Sigmoid colon (tissue), 7 donors: ENCODE results near the gene PTPRD. TPM values are rescaled to one million over a fixed set of nuclear protein-coding genes. Genes with fewer than 3 reads are reported as not detected.

ENCODE experiments used
- DNase-seq: peaks from one replicate; pipeline ENCODE4 v3.0.0-alpha.2; 2019
- H3K27ac ChIP-seq, 4 donors: fragments of 200-600 bp; sonication (generic); one replicate each; pipeline ENCODE4 v1.5.1; 2016 to 2019; ENCODE audit warnings: mild to moderate bottlenecking in 1 of 4
- H3K27me3 ChIP-seq, 3 donors: fragments of 200-600 bp; sonication (generic); one replicate each; pipeline ENCODE4 v1.5.1; 2019; ENCODE audit warnings: mild to moderate bottlenecking in 1 of 3
- H3K36me3 ChIP-seq, 4 donors: fragments of 200-600 bp; sonication (generic); one replicate each; pipeline ENCODE4 v1.5.1; 2016 to 2019
- H3K4me1 ChIP-seq, 4 donors: fragments of 200-600 bp; sonication (generic); one replicate each; pipeline ENCODE4 v1.5.1; 2017 to 2019
- H3K4me3 ChIP-seq, 4 donors: fragments of 200-600 bp; sonication (generic); one replicate each; pipeline ENCODE4 v1.5.1; 2017 to 2019; ENCODE audit warnings: mild to moderate bottlenecking in 2 of 4, moderate library complexity in 1 of 4
- H3K9me3 ChIP-seq, 4 donors: fragments of 200-600 bp in 3 of 4; sonication (generic) in 3 of 4; one replicate each; pipeline versions ENCODE4 v1.5.1 to v1.6.1; 2013 to 2019
- CTCF ChIP-seq, 4 experiments: fragments of 450-650 bp in 3 of 4; fragments of 200-600 bp in 1 of 4; IDR thresholded peaks; one replicate each; pipeline ENCODE4 v1.5.1; 2016 to 2019; ENCODE audit warnings: antibody characterized with exemption in 4 of 4, mild to moderate bottlenecking in 3 of 4, moderate library complexity in 2 of 4
- EP300 ChIP-seq, 4 donors: sonication (generic); formaldehyde crosslinking; IDR thresholded peaks; one replicate each; pipeline ENCODE4 v1.6.1; 2017; ENCODE audit warnings: antibody characterized with exemption in 4 of 4
- POLR2A ChIP-seq, 2 donors: fragments of 450-650 bp; IDR thresholded peaks; one replicate each; pipeline ENCODE4 v1.6.1; 2016; ENCODE audit warnings: antibody characterized with exemption in 2 of 2, mild to moderate bottlenecking in 2 of 2, moderate library complexity in 2 of 2
- POLR2AphosphoS5 ChIP-seq, 4 donors: sonication (generic); formaldehyde crosslinking; IDR thresholded peaks; one replicate each; pipeline ENCODE4 v1.6.1; 2017; ENCODE audit warnings: antibody characterized with exemption in 4 of 4
- WGBS, 2 donors: extraction: QIAGEN DNeasy Blood & Tissue Kit; methylation state at CpG; one replicate each; pipeline ENCODE4 v1.1.7; 2013; 5-methylcytosine and 5-hydroxymethylcytosine counted together
- intact Hi-C: fragments of 100-400 bp; cut with DNase I; formaldehyde crosslinking; loops from one replicate; pipeline ENCODE4 v1.15.1; 2023
- polyA plus RNA-seq, 3 donors: library from polyadenylated mRNA; stranded (reverse); fragments of 200-250 nt; gene quantifications; one replicate each; pipeline ENCODE4 v1.2.3, GENCODE V29; 2013
- total RNA-seq, 4 donors: library from RNA; depleted of rRNA; stranded (reverse); fragments of >200 nt; gene quantifications; one replicate each; pipeline ENCODE4 v1.1.0, GENCODE V29; 2016
- donor health status: healthy with polysubstance abuse.
- donor health status: Bipolar disorder and iron deficiency.
- donor health status: healthy.

PTPRD gene
- total and polyA plus RNA-seq, 7 donors = 1.2 to 18.3 (median 6.3) TPM

- intact Hi-C loops = no loop called here
- WGBS, 2 donors = 93 to 94% methylated on average over 1 of the region's 1 CpG
- no peak overlapping the region for H3K4me3 ChIP-seq
These were observed 662.0 kb downstream of the PTPRD start for GRCh38 chr9:9950813-9951212.

GRCh38 chr9:9949978-9950377 is 662.8 kb downstream of the PTPRD start:
- no peak for TF ChIP-seq POLR2AphosphoS5 (IDR thresholded peaks at IDR 0.05)
- no peak for TF ChIP-seq EP300 (IDR thresholded peaks at IDR 0.05)
- TF ChIP-seq POLR2A (IDR thresholded peaks at IDR 0.05) = no peak
- TF ChIP-seq CTCF (IDR thresholded peaks at IDR 0.05) = no peak
- Histone ChIP-seq H3K27me3 (no peaks in the 10 kb centered on the region), H3K4me1 (no peaks in the 10 kb centered on the region), H3K27ac (no peak overlapping the region), H3K9me3 (no peaks in the 10 kb centered on the region), H3K4me3 (no peak overlapping the region), H3K36me3 (no peaks in the 10 kb centered on the region)
- WGBS, 2 donors = 55 to 65% methylated on average over 4 of the region's 4 CpGs
- intact Hi-C loops = no loop called here
- no peak for DNase-seq

More at GRCh38 chr9:9950813-9951212, 662.0 kb downstream of the PTPRD start:
- no peak for TF ChIP-seq POLR2AphosphoS5 (IDR thresholded peaks at IDR 0.05)
- no peak for TF ChIP-seq EP300 (IDR thresholded peaks at IDR 0.05)
- TF ChIP-seq CTCF (IDR thresholded peaks at IDR 0.05) = no peak
- no peak for TF ChIP-seq POLR2A (IDR thresholded peaks at IDR 0.05)
- no peak overlapping the region for H3K27ac ChIP-seq
- DNase-seq = no peak
- no peaks in the 10 kb centered on the region for H3K36me3 ChIP-seq
- no peaks in the 10 kb centered on the region for H3K27me3 ChIP-seq
- H3K9me3 ChIP-seq = no peaks in the 10 kb centered on the region
- no peaks in the 10 kb centered on the region for H3K4me1 ChIP-seq

- H3K36me3 ChIP-seq = no peaks in the 10 kb centered on the region
- H3K27me3 ChIP-seq = no peaks in the 10 kb centered on the region
- no peak overlapping the region for H3K4me3 ChIP-seq
- intact Hi-C loops = no loop called here
- no peak for DNase-seq
- TF ChIP-seq POLR2AphosphoS5 (IDR thresholded peaks at IDR 0.05) (no peak), POLR2A (IDR thresholded peaks at IDR 0.05) (no peak), EP300 (IDR thresholded peaks at IDR 0.05) (no peak), CTCF (IDR thresholded peaks at IDR 0.05) (no peak)
- no peaks in the 10 kb centered on the region for H3K4me1 ChIP-seq
- no peak overlapping the region for H3K27ac ChIP-seq
- H3K9me3 ChIP-seq = no peaks in the 10 kb centered on the region
- WGBS, 2 donors = 44 to 72% methylated on average over 4 of the region's 4 CpGs
These were observed 663.4 kb downstream of the PTPRD start for GRCh38 chr9:9949368-9949767.

GRCh38 chr9:9945966-9946365 is 666.8 kb downstream of the PTPRD start:
- Histone ChIP-seq H3K27ac (no peak overlapping the region), H3K27me3 (no peaks in the 10 kb centered on the region), H3K36me3 (no peaks in the 10 kb centered on the region), H3K4me1 (no peaks in the 10 kb centered on the region), H3K9me3 (no peaks in the 10 kb centered on the region), H3K4me3 (no peak overlapping the region)
- TF ChIP-seq EP300 (IDR thresholded peaks at IDR 0.05) = no peak
- no peak for TF ChIP-seq POLR2AphosphoS5 (IDR thresholded peaks at IDR 0.05)
- no peak for TF ChIP-seq POLR2A (IDR thresholded peaks at IDR 0.05)
- TF ChIP-seq CTCF (IDR thresholded peaks at IDR 0.05) = no peak
- no peak for DNase-seq
- intact Hi-C loops = no loop called here

GRCh38 chr9:9942764-9943424 is 669.9 kb downstream of the PTPRD start:
- H3K9me3 ChIP-seq = no peaks in the 10 kb centered on the region
- intact Hi-C loops = no loop called here
- DNase-seq = no peak
- H3K4me3 ChIP-seq = no peak overlapping the region
- no peaks in the 10 kb centered on the region for H3K27me3 ChIP-seq
- TF ChIP-seq CTCF (IDR thresholded peaks at IDR 0.05) (peak; percentile 14 to 82 (median 58)), POLR2AphosphoS5 (IDR thresholded peaks at IDR 0.05) (no peak)
- H3K4me1 ChIP-seq = no peaks in the 10 kb centered on the region
- H3K27ac ChIP-seq = no peak overlapping the region
- H3K36me3 ChIP-seq = no peaks in the 10 kb centered on the region
- WGBS, 2 donors = 21% methylated on average over 5 of the region's 5 CpGs
